Peyer's patch (tissue), 4 donors: Measurements from ENCODE around the gene ESPL1.
"Not testable (repeated sequence)": the region's sequence is repeated elsewhere in the genome, so short reads cannot be mapped to it uniquely, and the experiment has no call there.

ENCODE experiments used
- CTCF ChIP-seq, 6 experiments: fragments of 450-650 bp in 4 of 6; fragments of 200-600 bp in 2 of 6; sonication (generic) in 1 of 6; IDR thresholded peaks; one replicate each; pipeline ENCODE4 v1.5.1; 2017 to 2019; ENCODE audit warnings: antibody characterized with exemption in 6 of 6, mild to moderate bottlenecking in 3 of 6, moderate library complexity in 1 of 6
- POLR2A ChIP-seq, 2 donors: fragments of 450-650 bp; IDR thresholded peaks; one replicate each; pipeline ENCODE4 v1.5.1; 2017; ENCODE audit warnings: antibody characterized with exemption in 2 of 2, mild to moderate bottlenecking in 2 of 2, moderate library complexity in 2 of 2

- TF ChIP-seq CTCF, POLR2A (IDR thresholded peaks at IDR 0.05): not testable (repeated sequence)
Measured at GRCh38 chr12:53332339-53332738, 64.2 kb downstream of the ESPL1 start.
